ENCODE measurements around the gene MEP1A.
A peak's percentile ranks its signal among the peaks of the same experiment; 100 is the strongest.

MEP1A gene

GRCh38 chr6:46787871-46788540 is 5.2 kb upstream of the MEP1A start:
- no peak for DNase-seq (ENCODE audit: low read depth in 1 of 2, low spot score in 1 of 2)
- TF ChIP-seq JUND (IDR thresholded peaks at IDR 0.05; ENCODE audit: low read depth) = no peak
- in situ Hi-C loops (cut with HindIII; ENCODE audit: low pct_unique_long_range_greater_than_20kb, low sequenced_read_pairs) = no loop called here

- TF ChIP-seq JUND (IDR thresholded peaks at IDR 0.05; ENCODE audit: low read depth) = no peak
- in situ Hi-C loops (cut with HindIII; ENCODE audit: low pct_unique_long_range_greater_than_20kb, low sequenced_read_pairs) = no loop called here
- DNase-seq (ENCODE audit: low read depth in 1 of 2, low spot score in 1 of 2) = no peak
These were observed 4.4 kb upstream of the MEP1A start for GRCh38 chr6:46788791-46789190.

- DNase-seq (ENCODE audit: low read depth in 1 of 2, low spot score in 1 of 2) = no peak
- in situ Hi-C loops (cut with HindIII; ENCODE audit: low pct_unique_long_range_greater_than_20kb, low sequenced_read_pairs) = no loop called here
- no peak for TF ChIP-seq JUND (IDR thresholded peaks at IDR 0.05; ENCODE audit: low read depth)
These were observed 3.5 kb upstream of the MEP1A start for GRCh38 chr6:46789434-46790354.

- no peak for TF ChIP-seq JUND (IDR thresholded peaks at IDR 0.05; ENCODE audit: low read depth)
- DNase-seq (ENCODE audit: low read depth in 1 of 2, low spot score in 1 of 2) = no peak
These were observed 2.8 kb upstream of the MEP1A start for GRCh38 chr6:46790355-46790874.

GRCh38 chr6:46792635-46793034 is 554 bp upstream of the MEP1A start:
- no peak for DNase-seq (ENCODE audit: low read depth in 1 of 2, low spot score in 1 of 2)
- in situ Hi-C loops (cut with HindIII; ENCODE audit: low pct_unique_long_range_greater_than_20kb, low sequenced_read_pairs) = no loop called here
- TF ChIP-seq JUND (IDR thresholded peaks at IDR 0.05; ENCODE audit: low read depth) = no peak

More at GRCh38 chr6:46790355-46790874, 2.8 kb upstream of the MEP1A start:
- in situ Hi-C loops (cut with HindIII; ENCODE audit: low pct_unique_long_range_greater_than_20kb, low sequenced_read_pairs) = no loop called here

GRCh38 chr6:46794068-46794467 is 879 bp downstream of the MEP1A start:
- DNase-seq (ENCODE audit: low read depth in 1 of 2, low spot score in 1 of 2) = no peak
- TF ChIP-seq JUND (IDR thresholded peaks at IDR 0.05; ENCODE audit: low read depth) = no peak
- in situ Hi-C loops (cut with HindIII; ENCODE audit: low pct_unique_long_range_greater_than_20kb, low sequenced_read_pairs) = no loop called here

GRCh38 chr6:46795816-46796215 is 2.6 kb downstream of the MEP1A start:
- no peak for TF ChIP-seq JUND (IDR thresholded peaks at IDR 0.05; ENCODE audit: low read depth)
- in situ Hi-C loops (cut with HindIII; ENCODE audit: low pct_unique_long_range_greater_than_20kb, low sequenced_read_pairs) = no loop called here
- DNase-seq (ENCODE audit: low read depth in 1 of 2, low spot score in 1 of 2) = no peak

GRCh38 chr6:46796848-46797580 is 3.8 kb downstream of the MEP1A start:
- DNase-seq (ENCODE audit: low read depth in 1 of 2, low spot score in 1 of 2) = no peak
- in situ Hi-C loops (cut with HindIII; ENCODE audit: low pct_unique_long_range_greater_than_20kb, low sequenced_read_pairs) = no loop called here
- no peak for TF ChIP-seq JUND (IDR thresholded peaks at IDR 0.05; ENCODE audit: low read depth)

GRCh38 chr6:46799657-46800056 is 6.5 kb downstream of the MEP1A start:
- peak in 1 of 2 experiments; percentile 12 for DNase-seq (ENCODE audit: low read depth in 1 of 2, low spot score in 1 of 2)
- no peak for TF ChIP-seq JUND (IDR thresholded peaks at IDR 0.05; ENCODE audit: low read depth)
- in situ Hi-C loops (cut with HindIII; ENCODE audit: low pct_unique_long_range_greater_than_20kb, low sequenced_read_pairs) = no loop called here

- TF ChIP-seq JUND (IDR thresholded peaks at IDR 0.05; ENCODE audit: low read depth) = no peak
- in situ Hi-C loops (cut with HindIII; ENCODE audit: low pct_unique_long_range_greater_than_20kb, low sequenced_read_pairs) = no loop called here
- no peak for DNase-seq (ENCODE audit: low read depth in 1 of 2, low spot score in 1 of 2)
These were observed 15.6 kb downstream of the MEP1A start for GRCh38 chr6:46808806-46809205.

GRCh38 chr6:46815130-46815529 is 21.9 kb downstream of the MEP1A start:
- no peak for TF ChIP-seq JUND (IDR thresholded peaks at IDR 0.05; ENCODE audit: low read depth)
- in situ Hi-C loops (cut with HindIII; ENCODE audit: low pct_unique_long_range_greater_than_20kb, low sequenced_read_pairs) = no loop called here
- no peak for DNase-seq (ENCODE audit: low read depth in 1 of 2, low spot score in 1 of 2)

- no peak for TF ChIP-seq JUND (IDR thresholded peaks at IDR 0.05; ENCODE audit: low read depth)
- DNase-seq (ENCODE audit: low read depth in 1 of 2, low spot score in 1 of 2) = no peak
- in situ Hi-C loops (cut with HindIII; ENCODE audit: low pct_unique_long_range_greater_than_20kb, low sequenced_read_pairs) = no loop called here
These were observed 23.4 kb downstream of the MEP1A start for GRCh38 chr6:46816626-46817025.

Measured in T47D (cell line).